Measurements from ENCODE around the gene FKBP8. TPM values are rescaled to one million over a fixed set of nuclear protein-coding genes. Genes with fewer than 3 reads are reported as not detected.

Gene FKBP8
- total RNA-seq, 2 experiments from 2014 or later, result 208 to 211 TPM

- intact Hi-C loops (cut with DNase I, micrococcal nuclease), result loop anchor here in 1 of 2 experiments (5.0 kb wide), 3 partner anchors 135 to 605 kb away; partner anchors contain the start of genes BORCS8, RFXANK and SLC25A42
- Mint-ChIP-seq H3K27me3 (no peaks in the 10 kb centered on the region), H3K36me3 (ENCODE audit: low read depth) (peaks cover 13% of the 10 kb centered on the region), H3K27ac (peak overlapping the region; percentile 90), H3K9me3 (ENCODE audit: low read depth) (no peaks in the 10 kb centered on the region), H3K4me3 (peak overlapping the region; percentile 90), H3K4me1 (peaks cover 28% of the 10 kb centered on the region)
- no peak for ATAC-seq
- DNase-seq, result no peak
- POLR2A ChIA-PET, result no interaction called here
- CTCF ChIA-PET, result interaction anchor here (0.5 to 3.6 kb wide), 15 partner anchors 10 to 332 kb away, joined by 3 to 21 read pairs (median 3); partner anchors contain the start of genes COPE, DDX49 and UBA52
Observed at GRCh38 chr19:18587561-18587960, 44.2 kb upstream of the FKBP8 start.

GRCh38 chr19:18586306-18586705 is 42.9 kb upstream of the FKBP8 start:
- CTCF ChIA-PET, result interaction anchor here (0.7 to 3.6 kb wide), 4 partner anchors 14 to 66 kb away, joined by 3 to 21 read pairs (median 6); partner anchors contain the start of gene UBA52
- DNase-seq (no peak), ATAC-seq (no peak)
- H3K36me3 Mint-ChIP-seq (ENCODE audit: low read depth), result peaks cover 13% of the 10 kb centered on the region
- H3K4me3 Mint-ChIP-seq, result no peak overlapping the region
- H3K27me3 Mint-ChIP-seq, result no peaks in the 10 kb centered on the region
- H3K27ac Mint-ChIP-seq, result no peak overlapping the region
- POLR2A ChIA-PET, result no interaction called here
- intact Hi-C loops (cut with DNase I, micrococcal nuclease), result loop anchor here in 1 of 2 experiments (5.0 kb wide), 3 partner anchors 134 to 606 kb away; partner anchors contain the start of genes BORCS8, RFXANK and SLC25A42
- peaks cover 28% of the 10 kb centered on the region for H3K4me1 Mint-ChIP-seq
- H3K9me3 Mint-ChIP-seq (ENCODE audit: low read depth), result no peaks in the 10 kb centered on the region

GRCh38 chr19:18580311-18580710 is 36.9 kb upstream of the FKBP8 start:
- DNase-seq, result no peak
- Mint-ChIP-seq H3K27me3 (no peaks in the 10 kb centered on the region), H3K9me3 (ENCODE audit: low read depth) (no peaks in the 10 kb centered on the region), H3K4me1 (peaks cover 1% of the 10 kb centered on the region), H3K27ac (no peak overlapping the region), H3K36me3 (ENCODE audit: low read depth) (peaks cover 22% of the 10 kb centered on the region), H3K4me3 (no peak overlapping the region)
- ChIA-PET POLR2A (no interaction called here), CTCF (interaction anchor here (0.6 to 1.6 kb wide), 3 partner anchors 12 to 267 kb away, joined by 3 read pairs; no protein-coding TSS in a partner anchor)
- intact Hi-C loops (cut with DNase I, micrococcal nuclease), result no loop called here
- ATAC-seq, result no peak

GRCh38 chr19:18577365-18577914 is 34.1 kb upstream of the FKBP8 start:
- DNase-seq, result no peak
- Mint-ChIP-seq H3K4me1 (peaks cover 23% of the 10 kb centered on the region), H3K27ac (no peak overlapping the region), H3K27me3 (no peaks in the 10 kb centered on the region), H3K36me3 (ENCODE audit: low read depth) (peaks cover 48% of the 10 kb centered on the region), H3K9me3 (ENCODE audit: low read depth) (no peaks in the 10 kb centered on the region), H3K4me3 (no peak overlapping the region)
- CTCF ChIA-PET, result interaction anchor here (0.8 to 2.8 kb wide), 2 partner anchors 11 to 57 kb away, joined by 3 to 20 read pairs; partner anchors contain the start of gene REX1BD
- POLR2A ChIA-PET, result interaction anchor here (0.6 kb wide), 1 partner anchor 439 kb away, joined by 5 read pairs; no protein-coding TSS in a partner anchor
- ATAC-seq, result no peak
- intact Hi-C loops (cut with DNase I, micrococcal nuclease), result no loop called here

- no peak for ATAC-seq
Observed at GRCh38 chr19:18576383-18576782, 33.0 kb upstream of the FKBP8 start.

GRCh38 chr19:18574691-18575291 is 31.4 kb upstream of the FKBP8 start:
- H3K4me1 Mint-ChIP-seq, result peaks cover 27% of the 10 kb centered on the region
- DNase-seq (no peak), ATAC-seq (no peak)
- no peak overlapping the region for H3K4me3 Mint-ChIP-seq
- peaks cover 64% of the 10 kb centered on the region for H3K36me3 Mint-ChIP-seq (ENCODE audit: low read depth)
- H3K27me3 Mint-ChIP-seq, result no peaks in the 10 kb centered on the region
- ChIA-PET POLR2A (interaction anchor here (0.6 to 0.7 kb wide), 2 partner anchors 109 to 294 kb away, joined by 3 read pairs; no protein-coding TSS in a partner anchor), CTCF (no interaction called here)
- intact Hi-C loops (cut with DNase I, micrococcal nuclease), result loop anchor here in 1 of 2 experiments (5.0 kb wide), 2 partner anchors 107 to 813 kb away; no protein-coding TSS in a partner anchor
- no peak overlapping the region for H3K27ac Mint-ChIP-seq
- no peaks in the 10 kb centered on the region for H3K9me3 Mint-ChIP-seq (ENCODE audit: low read depth)

More at GRCh38 chr19:18576383-18576782, 33.0 kb upstream of the FKBP8 start:
- POLR2A ChIA-PET, result interaction anchor here (0.6 kb wide), 1 partner anchor 20 kb away, joined by 7 read pairs; no protein-coding TSS in a partner anchor
- DNase-seq, result no peak
- Mint-ChIP-seq H3K36me3 (ENCODE audit: low read depth) (peaks cover 57% of the 10 kb centered on the region), H3K4me1 (peaks cover 25% of the 10 kb centered on the region), H3K27ac (no peak overlapping the region), H3K27me3 (no peaks in the 10 kb centered on the region), H3K4me3 (no peak overlapping the region), H3K9me3 (ENCODE audit: low read depth) (no peaks in the 10 kb centered on the region)
- intact Hi-C loops (cut with DNase I, micrococcal nuclease), result no loop called here
- CTCF ChIA-PET, result interaction anchor here (0.5 to 2.8 kb wide), 2 partner anchors 12 to 838 kb away, joined by 3 to 20 read pairs; partner anchors contain the start of gene REX1BD

GRCh38 chr19:18571564-18572344 is 28.4 kb upstream of the FKBP8 start, which contains the start of gene UBA52:
Gene UBA52 (plus strand): TSS chr19:18571857. CDS start chr19:18573301, 1,444 bp downstream.
- H3K4me1 Mint-ChIP-seq, result peaks cover 27% of the 10 kb centered on the region
- no peaks in the 10 kb centered on the region for H3K9me3 Mint-ChIP-seq (ENCODE audit: low read depth)
- DNase-seq (peak; percentile 100), ATAC-seq (peak; percentile 94)
- intact Hi-C loops (cut with DNase I, micrococcal nuclease), result loop anchor here (1.0 to 5.0 kb wide), 12 partner anchors 14 to 816 kb away; partner anchors contain the start of genes COPE (in 2 of the 2), DDX49 (in 2 of the 2), ELL (in 2 of the 2) and KXD1 (in 2 of the 2)
- H3K27me3 Mint-ChIP-seq, result no peaks in the 10 kb centered on the region
- peak within 1 kb of the TSS; percentile 89 for H3K4me3 Mint-ChIP-seq
- ChIA-PET POLR2A (interaction anchor here (0.5 to 2.0 kb wide), 7 partner anchors 14 to 405 kb away, joined by 3 to 23 read pairs (median 4); partner anchors contain the start of genes FKBP8, KXD1 and REX1BD), CTCF (interaction anchor here (0.6 to 2.9 kb wide), 14 partner anchors 11 to 1188 kb away, joined by 3 to 21 read pairs (median 4); partner anchors contain the start of genes ELL, KXD1 and REX1BD)
- peak within 1 kb of the TSS; percentile 95 for H3K27ac Mint-ChIP-seq
- H3K36me3 Mint-ChIP-seq (ENCODE audit: low read depth), result peaks cover 73% of the 10 kb centered on the region

- no peak overlapping the region for H3K27ac Mint-ChIP-seq
- H3K36me3 Mint-ChIP-seq (ENCODE audit: low read depth), result peaks cover 57% of the 10 kb centered on the region
- H3K4me3 Mint-ChIP-seq, result no peak overlapping the region
Observed at GRCh38 chr19:18568367-18568766, 25.0 kb upstream of the FKBP8 start.

GRCh38 chr19:18566953-18567352 is 23.6 kb upstream of the FKBP8 start:
- Mint-ChIP-seq H3K27ac (no peak overlapping the region), H3K36me3 (ENCODE audit: low read depth) (peaks cover 51% of the 10 kb centered on the region), H3K27me3 (no peaks in the 10 kb centered on the region), H3K9me3 (ENCODE audit: low read depth) (no peaks in the 10 kb centered on the region), H3K4me1 (peaks cover 3% of the 10 kb centered on the region), H3K4me3 (no peak overlapping the region)
- intact Hi-C loops (cut with DNase I, micrococcal nuclease), result loop anchor here in 1 of 2 experiments (1.0 kb wide), 1 partner anchor 8 kb away; no protein-coding TSS in a partner anchor
- POLR2A ChIA-PET, result no interaction called here
- CTCF ChIA-PET, result no interaction called here
- DNase-seq (no peak), ATAC-seq (no peak)

More at GRCh38 chr19:18568367-18568766, 25.0 kb upstream of the FKBP8 start:
- H3K9me3 Mint-ChIP-seq (ENCODE audit: low read depth), result no peaks in the 10 kb centered on the region
- H3K27me3 Mint-ChIP-seq, result no peaks in the 10 kb centered on the region
- DNase-seq (no peak), ATAC-seq (no peak)
- ChIA-PET CTCF (interaction anchor here (1.6 kb wide), 1 partner anchor 47 kb away, joined by 3 read pairs; no protein-coding TSS in a partner anchor), POLR2A (interaction anchor here (0.6 kb wide), 2 partner anchors 46 to 273 kb away, joined by 4 to 5 read pairs; no protein-coding TSS in a partner anchor)
- H3K4me1 Mint-ChIP-seq, result peaks cover 14% of the 10 kb centered on the region
- intact Hi-C loops (cut with DNase I, micrococcal nuclease), result no loop called here

GRCh38 chr19:18562086-18562485 is 18.7 kb upstream of the FKBP8 start:
- H3K9me3 Mint-ChIP-seq (ENCODE audit: low read depth), result no peaks in the 10 kb centered on the region
- intact Hi-C loops (cut with DNase I, micrococcal nuclease), result no loop called here
- ChIA-PET POLR2A (no interaction called here), CTCF (interaction anchor here (2.2 kb wide), 1 partner anchor 42 kb away, joined by 5 read pairs; no protein-coding TSS in a partner anchor)
- no peak overlapping the region for H3K27ac Mint-ChIP-seq
- ATAC-seq, result no peak
- no peak for DNase-seq
- H3K4me1 Mint-ChIP-seq, result peaks cover 20% of the 10 kb centered on the region
- H3K36me3 Mint-ChIP-seq (ENCODE audit: low read depth), result peaks cover 33% of the 10 kb centered on the region
- no peaks in the 10 kb centered on the region for H3K27me3 Mint-ChIP-seq
- no peak overlapping the region for H3K4me3 Mint-ChIP-seq
